ENCODE data around the gene MAP7.

Gene MAP7

DNA sequence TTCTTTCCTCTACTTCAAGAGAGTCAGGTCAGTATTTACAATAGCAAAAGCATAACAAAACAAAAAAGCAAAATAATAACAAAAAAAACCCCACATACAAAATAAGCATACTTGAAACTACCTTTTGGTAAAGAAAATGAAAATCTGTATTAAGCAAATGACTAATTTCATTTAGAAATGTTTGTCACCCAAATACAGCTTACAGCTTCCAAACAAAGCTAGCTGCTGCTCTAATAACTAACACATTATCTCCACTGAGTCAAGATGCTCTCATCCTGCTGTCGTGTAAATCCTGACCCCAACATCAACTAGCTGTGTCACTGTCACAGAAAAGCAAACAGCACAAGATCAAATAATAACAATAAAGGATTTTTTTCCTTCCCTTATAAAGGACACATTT is 21.7 kb downstream of the MAP7 start:
- DNase-seq (ENCODE audit: low read depth): no peak

DNA sequence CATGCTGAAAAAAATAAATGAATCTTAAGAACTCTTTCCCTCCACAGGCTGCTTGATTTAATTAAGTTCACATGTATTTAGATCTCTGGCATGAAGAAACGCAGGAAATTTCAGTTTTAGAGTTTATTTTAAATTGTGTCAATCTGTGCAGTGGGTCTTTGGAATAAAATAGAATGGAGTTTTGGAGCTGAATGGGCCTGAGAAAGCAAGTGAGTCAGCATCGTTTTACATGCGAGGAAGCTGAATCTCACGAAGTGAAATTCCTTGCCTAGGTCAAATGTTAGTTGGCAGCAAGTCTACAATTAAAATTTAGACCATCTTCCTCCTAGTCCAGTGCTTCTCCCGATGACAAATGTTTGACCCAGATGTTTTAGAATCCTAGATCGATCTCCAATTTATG is 22.4 kb downstream of the MAP7 start:
- peak; percentile 45 for DNase-seq (ENCODE audit: low read depth)

GRCh38 chr6:136526937-136527336 is 23.3 kb downstream of the MAP7 start:
- DNase-seq (ENCODE audit: low read depth): no peak

DNA sequence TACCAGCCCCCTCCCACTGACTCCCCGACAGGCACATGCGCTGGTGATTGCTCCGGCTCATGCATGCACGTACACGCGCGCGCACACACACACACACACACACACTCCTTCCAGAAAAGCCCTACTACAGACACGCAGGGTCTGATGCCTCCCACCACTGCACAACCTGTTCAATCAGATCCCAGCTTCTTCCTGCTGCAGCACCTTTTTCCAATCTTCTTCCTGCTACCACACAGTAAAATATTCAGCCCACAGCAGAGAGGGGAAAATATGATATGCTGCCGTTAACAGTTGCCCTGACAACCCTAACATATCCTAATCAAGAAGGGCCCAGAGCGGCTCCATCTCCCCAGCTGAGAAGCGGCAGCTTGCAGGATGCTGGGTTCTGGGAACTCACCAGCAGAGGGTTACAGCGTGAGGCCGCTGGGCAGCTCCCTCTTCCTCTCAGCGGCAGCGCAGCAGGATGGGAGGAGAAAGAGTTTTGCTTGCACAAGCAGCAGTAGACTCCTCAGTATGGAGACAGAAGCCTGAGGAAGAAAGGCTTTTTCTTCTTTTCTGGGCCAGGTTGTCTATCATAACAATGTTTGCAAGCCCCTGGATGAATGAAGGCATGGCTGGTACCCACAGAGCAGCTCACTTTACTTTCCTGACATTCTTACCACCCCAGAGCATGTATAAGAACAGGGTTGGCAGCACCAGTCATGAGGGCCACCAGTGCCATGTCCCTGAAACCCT is 23.9 kb downstream of the MAP7 start:
- DNase-seq (ENCODE audit: low read depth): no peak

DNA sequence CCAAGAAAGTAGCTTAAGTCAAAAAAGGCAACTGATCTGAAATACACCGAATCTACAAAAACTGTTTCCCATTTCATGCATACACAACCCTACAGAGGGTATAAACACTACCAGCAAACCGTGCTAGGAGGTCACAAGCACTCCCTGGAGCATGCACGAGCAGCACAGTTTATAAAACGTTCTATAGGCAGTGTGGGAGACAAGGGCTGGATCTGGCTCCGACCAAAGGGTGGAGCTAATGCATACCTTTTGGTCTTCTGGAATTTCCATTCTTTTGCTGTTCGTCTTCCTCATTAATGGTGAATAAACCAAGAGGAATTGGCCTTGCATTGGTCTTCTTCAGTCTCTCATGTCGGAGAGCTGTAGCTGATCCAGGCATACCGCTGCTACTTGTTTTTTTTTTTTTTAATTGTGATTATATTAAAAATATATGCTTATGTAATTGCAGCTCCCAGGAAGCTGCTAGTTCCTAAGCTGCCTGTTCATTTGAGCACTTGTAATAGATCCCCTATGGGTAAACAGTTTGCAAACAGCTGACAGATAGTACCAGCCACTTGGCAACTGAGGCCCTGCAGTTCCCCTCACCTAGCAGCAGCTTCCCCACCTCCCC is 24.5 kb downstream of the MAP7 start:
- no peak for DNase-seq (ENCODE audit: low read depth)

- DNase-seq (ENCODE audit: low read depth): no peak
Measured at GRCh38 chr6:136524936-136525413, 25.2 kb downstream of the MAP7 start.

- no peak for DNase-seq (ENCODE audit: low read depth)
Measured at GRCh38 chr6:136524339-136524935, 25.8 kb downstream of the MAP7 start.

- DNase-seq (ENCODE audit: low read depth): no peak
Measured at GRCh38 chr6:136523196-136523595, 27.0 kb downstream of the MAP7 start.

DNA sequence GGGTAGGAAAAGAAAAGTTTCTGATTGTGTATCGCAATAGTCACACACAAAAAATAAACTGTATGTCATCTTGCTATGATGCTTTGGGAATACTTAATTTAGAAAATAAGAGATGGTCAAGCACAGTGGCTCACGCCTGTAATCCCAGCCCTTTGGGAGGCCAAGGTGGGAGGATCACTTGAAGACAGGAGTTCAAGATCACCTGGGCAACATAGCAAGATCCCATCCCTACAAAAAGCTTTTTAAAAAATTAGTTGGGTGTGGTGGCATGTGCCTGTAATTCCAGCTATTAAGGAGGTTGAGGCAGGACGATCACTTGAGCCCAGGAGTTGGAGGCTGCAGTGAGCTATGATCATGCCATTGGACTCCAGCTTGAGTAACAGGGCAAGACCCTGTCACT is 27.6 kb downstream of the MAP7 start:
- no peak for DNase-seq (ENCODE audit: low read depth)

- DNase-seq (ENCODE audit: low read depth): no peak
Measured at GRCh38 chr6:136521911-136522310, 28.3 kb downstream of the MAP7 start.

DNA sequence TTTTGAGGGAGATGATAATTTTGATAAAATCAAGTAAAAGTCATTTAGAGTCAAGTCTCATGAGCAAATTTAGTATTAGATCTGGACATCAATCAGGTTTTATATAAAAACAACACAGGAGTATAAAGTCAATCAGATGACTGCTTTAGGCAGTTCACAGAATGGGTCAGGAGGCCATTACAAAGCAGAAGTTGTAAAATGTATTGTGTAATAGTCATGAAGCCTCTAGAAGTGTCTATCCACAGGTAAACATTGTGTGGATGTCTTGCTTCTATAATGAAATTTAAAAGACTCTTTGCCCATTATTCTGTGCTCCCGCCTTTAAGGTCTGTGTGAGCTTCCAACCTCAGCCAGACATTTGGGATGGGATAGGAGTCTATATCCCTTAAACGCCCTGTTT is 28.8 kb downstream of the MAP7 start:
- no peak for DNase-seq (ENCODE audit: low read depth)

- DNase-seq (ENCODE audit: low read depth): no peak
Measured at GRCh38 chr6:136520517-136520916, 29.7 kb downstream of the MAP7 start.

DNA sequence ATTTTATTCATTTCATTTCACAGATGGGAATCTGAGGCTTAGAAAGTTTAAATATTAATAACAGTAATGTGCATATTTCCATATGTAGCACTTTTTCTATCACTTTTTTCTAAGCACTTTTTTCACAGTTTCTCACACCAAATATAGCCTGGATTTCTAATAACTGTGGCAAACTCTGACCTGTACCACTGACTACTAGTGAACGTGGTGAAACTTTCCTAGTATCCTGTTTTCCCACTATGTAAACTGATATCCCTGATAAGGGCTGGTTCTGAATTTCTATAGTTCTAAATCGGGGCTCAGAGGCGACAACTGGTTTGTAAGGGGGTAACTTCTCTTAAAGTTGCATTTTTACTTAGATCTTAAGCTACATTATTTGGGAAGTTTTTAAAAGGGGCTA is 32.6 kb downstream of the MAP7 start:
- DNase-seq (ENCODE audit: low read depth): no peak

DNA sequence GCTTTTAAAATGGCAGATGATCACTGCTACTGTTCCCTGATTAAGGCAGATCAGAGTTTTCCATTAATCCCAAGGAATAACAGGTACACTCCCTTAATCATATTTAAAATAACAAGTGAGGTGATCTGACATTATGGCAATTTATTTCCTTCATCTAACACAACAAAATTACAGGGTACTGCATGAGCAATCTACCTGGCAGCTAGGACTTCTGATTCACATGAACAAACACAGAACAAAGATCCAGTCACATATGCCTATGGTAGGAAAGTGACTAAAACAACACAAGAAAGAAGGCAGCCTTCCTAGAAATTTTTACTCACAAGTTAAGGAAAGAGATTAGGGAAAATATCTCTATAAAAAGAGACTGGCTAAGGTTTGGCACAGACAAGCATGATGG is 33.2 kb downstream of the MAP7 start:
- DNase-seq (ENCODE audit: low read depth): no peak

DNA sequence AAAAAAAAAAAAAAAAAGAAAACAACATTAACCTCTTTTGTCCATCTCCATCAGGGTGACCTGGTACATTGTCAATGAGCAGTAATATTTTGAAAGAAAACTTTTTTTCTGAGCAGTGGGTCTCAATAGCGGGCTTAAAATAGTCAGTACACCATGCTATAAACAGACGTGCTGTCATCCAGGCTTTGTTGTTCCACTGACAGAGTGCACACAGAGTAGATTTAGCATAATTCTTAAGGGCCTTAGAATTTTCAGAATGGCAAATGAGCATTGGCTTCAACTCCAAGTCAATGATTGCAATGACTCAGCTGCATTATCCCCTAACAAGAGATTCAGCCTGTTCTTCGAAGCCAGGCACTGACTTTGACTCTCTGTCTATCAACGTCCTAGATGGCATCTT is 35.6 kb downstream of the MAP7 start:
- no peak for DNase-seq (ENCODE audit: low read depth)

DNA sequence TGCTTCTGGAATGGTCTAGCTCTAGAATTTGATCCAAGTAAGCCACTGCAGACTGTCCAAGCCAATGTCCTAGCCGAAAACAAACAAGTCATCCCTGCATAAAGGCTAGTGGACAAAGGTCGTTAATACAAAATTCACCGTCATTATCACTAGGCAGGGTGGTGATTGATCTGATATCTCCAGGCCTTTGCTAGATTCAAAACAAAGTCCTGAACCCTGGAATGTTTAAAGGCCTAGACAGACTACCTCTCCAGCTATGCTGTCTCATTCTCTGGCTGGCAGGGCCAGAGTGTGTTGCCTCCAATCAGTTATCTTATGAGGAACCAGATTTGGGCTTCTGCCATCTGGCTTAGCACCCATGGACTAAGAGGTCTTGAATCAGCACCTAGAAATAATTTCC is 38.3 kb downstream of the MAP7 start:
- no peak for DNase-seq (ENCODE audit: low read depth)

GRCh38 chr6:136511397-136511796 is 38.8 kb downstream of the MAP7 start:
- no peak for DNase-seq (ENCODE audit: low read depth)

GRCh38 chr6:136510782-136511181 is 39.4 kb downstream of the MAP7 start:
- DNase-seq (ENCODE audit: low read depth): no peak

GRCh38 chr6:136510299-136510698 is 39.9 kb downstream of the MAP7 start:
- no peak for DNase-seq (ENCODE audit: low read depth)

DNA sequence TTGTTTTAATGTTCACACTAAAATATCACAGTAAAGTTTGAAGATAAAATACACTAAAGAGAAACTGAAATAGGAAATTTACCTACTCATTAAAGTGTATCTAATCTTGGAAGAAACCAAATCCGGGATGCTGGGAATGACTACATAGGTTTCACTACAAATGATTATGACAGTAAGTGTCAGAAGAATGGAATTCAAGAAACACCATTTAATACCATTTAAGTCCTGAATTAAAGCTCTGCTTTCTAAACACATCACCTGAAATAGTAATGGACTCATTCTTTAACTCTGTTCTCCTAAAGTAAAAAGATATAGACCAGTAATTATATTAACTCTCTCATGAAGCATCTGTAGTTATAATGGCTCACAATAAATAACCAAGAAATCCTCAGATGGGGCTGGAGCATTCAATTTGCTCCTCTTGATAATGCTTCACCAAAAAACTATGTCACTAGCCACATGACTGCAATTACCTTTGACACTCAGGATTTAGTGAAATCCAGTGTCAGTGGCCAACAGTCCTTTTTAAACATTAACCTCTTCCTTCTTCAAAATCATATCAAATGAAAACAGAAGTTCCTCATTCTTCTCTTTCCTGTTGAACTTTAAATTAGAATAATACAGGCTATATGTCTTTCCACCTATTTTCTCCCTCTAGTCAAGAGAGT is 41.4 kb downstream of the MAP7 start:
- DNase-seq (ENCODE audit: low read depth): no peak

GRCh38 chr6:136506124-136506799 is 44.0 kb downstream of the MAP7 start:
- no peak for DNase-seq (ENCODE audit: low read depth)

DNA sequence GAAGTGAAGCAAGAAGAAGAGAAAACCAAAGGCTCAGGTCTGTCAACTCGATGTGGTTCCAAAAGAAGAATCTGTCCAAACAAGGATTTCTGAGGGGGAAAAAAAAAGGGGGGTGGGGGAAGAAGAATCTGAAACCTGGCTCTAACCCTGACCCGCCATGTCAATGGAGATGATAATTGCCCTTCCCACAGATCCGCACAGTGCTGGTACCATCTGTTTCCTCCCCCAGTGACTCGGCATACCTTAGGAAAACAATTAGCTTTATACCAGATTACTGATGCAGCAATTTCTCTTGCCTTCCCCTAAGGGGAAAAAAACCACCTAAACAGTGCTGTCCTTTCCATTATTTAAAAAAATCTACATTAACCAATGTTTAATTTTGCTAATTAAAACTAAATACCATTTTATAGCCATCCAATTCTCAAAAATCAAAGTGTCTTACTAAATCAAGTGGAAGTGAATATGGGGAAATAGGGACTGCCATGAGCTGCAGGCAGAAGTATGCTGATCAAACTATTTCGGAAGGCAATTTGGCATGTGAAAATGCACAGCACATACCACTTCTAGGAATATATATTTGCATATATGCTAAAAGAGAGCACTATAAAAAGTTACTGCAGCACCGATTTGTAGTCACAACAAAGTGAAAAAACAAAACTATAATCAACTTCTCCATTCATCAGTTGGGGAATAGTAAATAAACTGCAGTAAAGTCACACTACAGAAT is 46.8 kb downstream of the MAP7 start:
- no peak for DNase-seq (ENCODE audit: low read depth)
